Measurements from ENCODE around the gene LRRFIP1. TPM values are rescaled to one million over a fixed set of nuclear protein-coding genes. Genes with fewer than 3 reads are reported as not detected.

The LRRFIP1 gene
- polyA plus RNA-seq, 1 of the 3 experiments (the other 2 are of a cell fraction), result 47.3 TPM

DNA sequence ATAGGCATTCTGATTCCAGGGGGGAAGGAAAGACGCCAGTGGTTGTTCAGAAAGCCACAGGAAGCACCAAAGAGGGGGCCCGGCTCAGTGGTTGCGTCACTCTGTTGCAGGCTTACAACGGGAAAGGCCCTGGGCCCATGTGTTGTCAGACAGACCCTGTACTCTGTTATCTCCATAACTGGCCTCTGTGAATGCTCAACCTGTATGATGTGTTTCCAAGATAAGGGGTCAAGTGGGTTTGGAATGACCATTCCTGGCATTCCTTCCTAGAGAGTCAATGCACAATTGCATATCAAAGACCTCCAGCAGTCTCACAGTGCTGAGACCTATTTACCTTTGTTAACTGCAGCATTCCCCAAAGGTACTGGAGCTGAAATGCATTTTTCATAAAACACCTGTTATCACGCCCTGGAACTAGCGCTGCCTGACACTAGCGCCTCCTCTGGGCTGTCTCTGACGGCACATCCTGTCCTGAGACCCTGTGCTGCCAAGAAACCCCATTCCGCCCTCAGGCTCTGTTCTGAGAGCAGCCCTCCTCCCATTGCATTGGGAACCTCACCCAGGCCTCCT lies 13.2 kb upstream of the LRRFIP1 start:
- Histone ChIP-seq H3K9ac (no peak overlapping the region), H3K4me2 (no peak overlapping the region)
- POLR2A ChIA-PET, result no interaction called here
- TF ChIP-seq, protein P1, sequence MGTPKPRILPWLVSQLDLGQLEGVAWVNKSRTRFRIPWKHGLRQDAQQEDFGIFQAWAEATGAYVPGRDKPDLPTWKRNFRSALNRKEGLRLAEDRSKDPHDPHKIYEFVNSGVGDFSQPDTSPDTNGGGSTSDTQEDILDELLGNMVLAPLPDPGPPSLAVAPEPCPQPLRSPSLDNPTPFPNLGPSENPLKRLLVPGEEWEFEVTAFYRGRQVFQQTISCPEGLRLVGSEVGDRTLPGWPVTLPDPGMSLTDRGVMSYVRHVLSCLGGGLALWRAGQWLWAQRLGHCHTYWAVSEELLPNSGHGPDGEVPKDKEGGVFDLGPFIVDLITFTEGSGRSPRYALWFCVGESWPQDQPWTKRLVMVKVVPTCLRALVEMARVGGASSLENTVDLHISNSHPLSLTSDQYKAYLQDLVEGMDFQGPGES (IDR thresholded peaks at IDR 0.05; ENCODE audit: low read depth, low read length), result no peak
- TF ChIP-seq, protein P2, sequence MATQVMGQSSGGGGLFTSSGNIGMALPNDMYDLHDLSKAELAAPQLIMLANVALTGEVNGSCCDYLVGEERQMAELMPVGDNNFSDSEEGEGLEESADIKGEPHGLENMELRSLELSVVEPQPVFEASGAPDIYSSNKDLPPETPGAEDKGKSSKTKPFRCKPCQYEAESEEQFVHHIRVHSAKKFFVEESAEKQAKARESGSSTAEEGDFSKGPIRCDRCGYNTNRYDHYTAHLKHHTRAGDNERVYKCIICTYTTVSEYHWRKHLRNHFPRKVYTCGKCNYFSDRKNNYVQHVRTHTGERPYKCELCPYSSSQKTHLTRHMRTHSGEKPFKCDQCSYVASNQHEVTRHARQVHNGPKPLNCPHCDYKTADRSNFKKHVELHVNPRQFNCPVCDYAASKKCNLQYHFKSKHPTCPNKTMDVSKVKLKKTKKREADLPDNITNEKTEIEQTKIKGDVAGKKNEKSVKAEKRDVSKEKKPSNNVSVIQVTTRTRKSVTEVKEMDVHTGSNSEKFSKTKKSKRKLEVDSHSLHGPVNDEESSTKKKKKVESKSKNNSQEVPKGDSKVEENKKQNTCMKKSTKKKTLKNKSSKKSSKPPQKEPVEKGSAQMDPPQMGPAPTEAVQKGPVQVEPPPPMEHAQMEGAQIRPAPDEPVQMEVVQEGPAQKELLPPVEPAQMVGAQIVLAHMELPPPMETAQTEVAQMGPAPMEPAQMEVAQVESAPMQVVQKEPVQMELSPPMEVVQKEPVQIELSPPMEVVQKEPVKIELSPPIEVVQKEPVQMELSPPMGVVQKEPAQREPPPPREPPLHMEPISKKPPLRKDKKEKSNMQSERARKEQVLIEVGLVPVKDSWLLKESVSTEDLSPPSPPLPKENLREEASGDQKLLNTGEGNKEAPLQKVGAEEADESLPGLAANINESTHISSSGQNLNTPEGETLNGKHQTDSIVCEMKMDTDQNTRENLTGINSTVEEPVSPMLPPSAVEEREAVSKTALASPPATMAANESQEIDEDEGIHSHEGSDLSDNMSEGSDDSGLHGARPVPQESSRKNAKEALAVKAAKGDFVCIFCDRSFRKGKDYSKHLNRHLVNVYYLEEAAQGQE (IDR thresholded peaks at IDR 0.05; ENCODE audit: low read depth, low read length), result no peak
- peak; percentile 49; the same call in 1 of the 2 replicates for TF ChIP-seq POLR2AphosphoS5 (IDR thresholded peaks at IDR 0.05; ENCODE audit: low read depth, low read length)
- TF ChIP-seq CHD2 (IDR thresholded peaks at IDR 0.05; ENCODE audit: low read length, partially characterized antibody), result no peak
- no peak for TF ChIP-seq MXI1 (IDR thresholded peaks at IDR 0.05; ENCODE audit: low read depth, low read length)
- no peak for TF ChIP-seq FOXM1 (IDR thresholded peaks at IDR 0.05; ENCODE audit: low read depth)
- TF ChIP-seq TAF1 (IDR thresholded peaks at IDR 0.05; ENCODE audit: borderline replicate concordance, low read depth, low read length), result no peak
- TF ChIP-seq SIN3A (IDR thresholded peaks at IDR 0.05; ENCODE audit: borderline replicate concordance, low read depth, low read length), result no peak
- peak; percentile 16; the same call in 1 of the 2 replicates for TF ChIP-seq FOSL2 (IDR thresholded peaks at IDR 0.05; ENCODE audit: borderline replicate concordance, low read depth)
- TF ChIP-seq, protein P3, sequence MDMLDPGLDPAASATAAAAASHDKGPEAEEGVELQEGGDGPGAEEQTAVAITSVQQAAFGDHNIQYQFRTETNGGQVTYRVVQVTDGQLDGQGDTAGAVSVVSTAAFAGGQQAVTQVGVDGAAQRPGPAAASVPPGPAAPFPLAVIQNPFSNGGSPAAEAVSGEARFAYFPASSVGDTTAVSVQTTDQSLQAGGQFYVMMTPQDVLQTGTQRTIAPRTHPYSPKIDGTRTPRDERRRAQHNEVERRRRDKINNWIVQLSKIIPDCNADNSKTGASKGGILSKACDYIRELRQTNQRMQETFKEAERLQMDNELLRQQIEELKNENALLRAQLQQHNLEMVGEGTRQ (IDR thresholded peaks at IDR 0.05; ENCODE audit: borderline replicate concordance, low read depth, low read length), result no peak
- TF ChIP-seq GABPA (IDR thresholded peaks at IDR 0.05; ENCODE audit: low read depth), result no peak
- TF ChIP-seq NFIC (IDR thresholded peaks at IDR 0.05; ENCODE audit: borderline replicate concordance), result peak; percentile 38; the same call in 1 of the 2 replicates
- TF ChIP-seq, protein P4, sequence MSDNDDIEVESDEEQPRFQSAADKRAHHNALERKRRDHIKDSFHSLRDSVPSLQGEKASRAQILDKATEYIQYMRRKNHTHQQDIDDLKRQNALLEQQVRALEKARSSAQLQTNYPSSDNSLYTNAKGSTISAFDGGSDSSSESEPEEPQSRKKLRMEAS (IDR thresholded peaks at IDR 0.05; ENCODE audit: low read depth), result no peak
- TF ChIP-seq RXRA (IDR thresholded peaks at IDR 0.05; ENCODE audit: borderline replicate concordance, low read depth), result peak; percentile 83; the same call in 1 of the 2 replicates
- TF ChIP-seq YY1 (IDR thresholded peaks at IDR 0.05; ENCODE audit: low read depth), result no peak
- TF ChIP-seq ELF1 (IDR thresholded peaks at IDR 0.05), result no peak
- no peak for TF ChIP-seq EZH2phosphoT487 (IDR thresholded peaks at IDR 0.05; ENCODE audit: borderline replicate concordance, low read depth)
- TF ChIP-seq RAD21 (IDR thresholded peaks at IDR 0.05; ENCODE audit: low read length), result no peak
- peak; percentile 46 for TF ChIP-seq JUND (IDR thresholded peaks at IDR 0.05)
- TF ChIP-seq TCF12 (IDR thresholded peaks at IDR 0.05), result peak; percentile 87
- no peak for TF ChIP-seq FOXJ3 (CRISPR knock-in tag; IDR thresholded peaks at IDR 0.05)
- TF ChIP-seq, protein P5, sequence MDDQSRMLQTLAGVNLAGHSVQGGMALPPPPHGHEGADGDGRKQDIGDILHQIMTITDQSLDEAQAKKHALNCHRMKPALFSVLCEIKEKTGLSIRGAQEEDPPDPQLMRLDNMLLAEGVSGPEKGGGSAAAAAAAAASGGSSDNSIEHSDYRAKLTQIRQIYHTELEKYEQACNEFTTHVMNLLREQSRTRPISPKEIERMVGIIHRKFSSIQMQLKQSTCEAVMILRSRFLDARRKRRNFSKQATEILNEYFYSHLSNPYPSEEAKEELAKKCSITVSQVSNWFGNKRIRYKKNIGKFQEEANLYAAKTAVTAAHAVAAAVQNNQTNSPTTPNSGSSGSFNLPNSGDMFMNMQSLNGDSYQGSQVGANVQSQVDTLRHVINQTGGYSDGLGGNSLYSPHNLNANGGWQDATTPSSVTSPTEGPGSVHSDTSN (IDR thresholded peaks at IDR 0.05), result peak; percentile 70
- no peak for TF ChIP-seq SMC3 (IDR thresholded peaks at IDR 0.05; ENCODE audit: low read depth, low read length)
- no peak for TF ChIP-seq RCOR1 (IDR thresholded peaks at IDR 0.05; ENCODE audit: low read length)
- TF ChIP-seq RFX5 (IDR thresholded peaks at IDR 0.05; ENCODE audit: low read length), result no peak
- TF ChIP-seq EP300 (IDR thresholded peaks at IDR 0.05; ENCODE audit: borderline replicate concordance in 1 of 2, low read depth in 1 of 2, low read length in 1 of 2), result peak in 1 of 2 experiments; percentile 78; a peak in 1 of 4 replicates

More for the DNA sequence above, 13.2 kb upstream of the LRRFIP1 start:
- H3K9me3 ChIP-seq, result no peaks in the 10 kb centered on the region
- H3K4me1 ChIP-seq (ENCODE audit: control insufficient read depth in 1 of 2, insufficient read depth in 2 of 2, low read depth in 1 of 2, low read length in 1 of 2), result peaks cover 20 to 41% of the 10 kb centered on the region in 2 experiments
- CTCF ChIA-PET, result interaction anchor here (0.7 to 1.5 kb wide), 4 partner anchors 8 to 26 kb away, joined by 3 to 4 read pairs (median 3); no protein-coding TSS in a partner anchor
- no peaks in the 10 kb centered on the region for H3K79me2 ChIP-seq (ENCODE audit: insufficient read depth)
- peaks cover 40% of the 10 kb centered on the region for H3F3A ChIP-seq (replicated peaks; ENCODE audit: insufficient read depth)
- DNase-seq, result no peak
- no peaks in the 10 kb centered on the region for H4K20me1 ChIP-seq (ENCODE audit: insufficient read depth)
- H3K27ac ChIP-seq (ENCODE audit: low read depth in 2 of 2, low read length in 1 of 2), result peak overlapping the region; percentile 11 to 96; a peak in 3 of 4 replicates
- no peak overlapping the region for H3K4me3 ChIP-seq (ENCODE audit: low read depth in 2 of 2, low read length in 1 of 2)
- H3K9me2 ChIP-seq, result no peaks in the 10 kb centered on the region
- H2AFZ ChIP-seq (ENCODE audit: low read depth), result no peak overlapping the region
- 65% methylated on average over 6 of the region's 9 CpGs for WGBS (ENCODE audit: low lambda C conversion rate)
- H3K27me3 ChIP-seq (ENCODE audit: insufficient read depth), result no peaks in the 10 kb centered on the region
- no peaks in the 10 kb centered on the region for H3K36me3 ChIP-seq (replicated peaks in 1 of 2; ENCODE audit: control insufficient read depth in 1 of 2, insufficient read depth in 2 of 2, low read length in 1 of 2)

Measured in SK-N-SH (cell line).